Astrocyte of the cerebellum (primary cell): ENCODE results near the gene DOCK8.

Experiments used
- DNase-seq: peaks from one replicate; pipeline ENCODE4 v3.0.0-alpha.2; 2011; ENCODE audit warnings: low read depth
- H3K4me3 ChIP-seq: 2 replicates; pipeline ENCODE4 v1.5.1; 2011; ENCODE audit warnings: mild to moderate bottlenecking, low read depth, low read length, moderate library complexity
- CTCF ChIP-seq: IDR thresholded peaks from 2 replicates; pipeline ENCODE4 v1.5.1; 2012; ENCODE audit warnings: low read length, low read depth, moderate library complexity, mild to moderate bottlenecking; ENCODE audit errors: missing control alignments
- in situ Hi-C: cut with HindIII; loops from 2 replicates; pipeline ENCODE4 v1.10.0; 2017; ENCODE audit warnings: low sequenced_read_pairs

The DOCK8 gene

GRCh38 chr9:249025-249424 lies 34.4 kb downstream of the DOCK8 start:
- TF ChIP-seq CTCF = no peak
- in situ Hi-C loops = no loop called here
- H3K4me3 ChIP-seq = no peak overlapping the region
- DNase-seq = no peak

DNA sequence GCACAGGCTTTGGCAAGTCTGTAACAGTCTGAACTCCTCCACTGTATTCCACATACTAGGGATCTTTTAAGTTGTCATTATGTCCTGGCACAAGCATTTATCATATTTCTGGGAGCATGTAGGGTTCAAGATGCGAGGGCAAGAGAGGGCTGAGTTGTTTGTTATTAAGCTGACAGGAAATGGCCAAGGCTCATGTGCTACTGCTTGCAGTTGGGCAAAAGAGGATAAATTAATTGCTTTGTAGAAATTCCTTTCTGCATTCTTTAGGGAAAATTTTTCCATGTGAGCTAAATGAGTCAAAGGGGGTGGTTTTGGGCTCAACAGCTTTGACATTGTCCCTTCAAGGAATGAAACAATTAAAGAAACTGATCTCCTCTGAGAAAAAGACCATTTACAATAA lies 35.4 kb downstream of the DOCK8 start:
- TF ChIP-seq CTCF = no peak
- H3K4me3 ChIP-seq = no peak overlapping the region
- DNase-seq = no peak
- in situ Hi-C loops = loop anchor here (5.0 kb wide), 1 partner anchor 77 kb away; no protein-coding TSS in a partner anchor

GRCh38 chr9:250625-251024 lies 36.0 kb downstream of the DOCK8 start:
- in situ Hi-C loops = loop anchor here (5.0 kb wide), 1 partner anchor 77 kb away; no protein-coding TSS in a partner anchor
- no peak for TF ChIP-seq CTCF
- no peak for DNase-seq
- no peak overlapping the region for H3K4me3 ChIP-seq

GRCh38 chr9:251398-251797 lies 36.7 kb downstream of the DOCK8 start:
- no peak for TF ChIP-seq CTCF
- in situ Hi-C loops = loop anchor here (5.0 kb wide), 1 partner anchor 76 kb away; no protein-coding TSS in a partner anchor
- DNase-seq = no peak
- no peak overlapping the region for H3K4me3 ChIP-seq

- no peak overlapping the region for H3K4me3 ChIP-seq
- in situ Hi-C loops = loop anchor here (5.0 kb wide), 1 partner anchor 74 kb away; no protein-coding TSS in a partner anchor
- no peak for DNase-seq
- TF ChIP-seq CTCF = no peak
These were observed 38.9 kb downstream of the DOCK8 start for GRCh38 chr9:253539-253938.

DNA sequence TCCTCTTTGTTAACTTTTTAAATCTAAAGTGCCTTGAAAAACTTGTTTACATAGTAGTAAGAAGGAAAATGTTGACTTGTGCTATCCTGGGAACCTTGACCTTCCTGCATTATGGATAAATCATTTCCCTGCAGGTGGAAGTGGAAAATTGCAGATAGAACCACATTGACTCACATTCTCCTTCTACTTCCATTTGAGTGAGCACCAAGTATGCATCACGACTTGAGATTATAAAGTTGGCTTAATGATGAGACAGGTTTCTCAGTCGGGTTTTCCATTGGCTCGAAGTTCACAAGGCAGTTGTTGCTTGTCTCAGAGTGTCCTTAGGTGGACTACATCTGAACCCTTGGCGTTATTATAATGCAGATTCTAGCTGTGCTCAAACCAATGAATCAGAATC lies 39.9 kb downstream of the DOCK8 start:
- TF ChIP-seq CTCF = no peak
- in situ Hi-C loops = loop anchor here (5.0 kb wide), 1 partner anchor 73 kb away; no protein-coding TSS in a partner anchor
- no peak overlapping the region for H3K4me3 ChIP-seq
- DNase-seq = no peak

- in situ Hi-C loops = no loop called here
- TF ChIP-seq CTCF = no peak
These were observed 43.3 kb downstream of the DOCK8 start for GRCh38 chr9:257957-258356.

More at GRCh38 chr9:257957-258356, 43.3 kb downstream of the DOCK8 start:
- no peak overlapping the region for H3K4me3 ChIP-seq
- no peak for DNase-seq
